HT1080 (cell line): ENCODE data around the gene GOLGA3. TPM values are rescaled to one million over a fixed set of nuclear protein-coding genes. Genes with fewer than 3 reads are reported as not detected.

Source experiments
- DNase-seq: peaks from one replicate; pipeline ENCODE4 v3.0.0-alpha.2; 2015; ENCODE audit warnings: low read depth
- total RNA-seq: library from RNA; depleted of rRNA; stranded (reverse); fragments of >200 nt; shearing (Covaris generic); gene quantifications from 2 replicates; pipeline ENCODE4 v1.2.3, GENCODE V29; 2014

GOLGA3 gene
- total RNA-seq, 1 experiment from 2014 or later = 80.9 TPM

DNA sequence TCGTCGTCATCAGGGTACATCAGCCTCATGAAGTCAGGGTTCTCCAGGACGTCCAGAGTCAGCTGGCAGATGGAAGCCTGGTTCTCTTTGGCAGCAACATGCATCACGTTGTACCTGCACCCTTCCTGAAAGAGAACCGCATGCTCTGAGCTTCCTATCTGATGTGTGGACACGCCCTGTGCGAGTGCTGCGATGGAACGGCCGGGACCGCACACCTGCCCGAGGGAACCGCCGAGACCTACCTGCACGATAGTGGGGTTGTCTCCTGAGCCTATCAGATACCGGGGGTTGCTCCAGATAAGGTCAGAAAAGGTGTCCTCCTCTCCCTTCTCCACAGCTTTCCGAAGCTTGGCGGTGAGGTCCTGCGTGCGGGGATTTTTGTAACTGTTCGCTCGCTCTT lies 80.8 kb downstream of the GOLGA3 start:
- DNase-seq = no peak

DNA sequence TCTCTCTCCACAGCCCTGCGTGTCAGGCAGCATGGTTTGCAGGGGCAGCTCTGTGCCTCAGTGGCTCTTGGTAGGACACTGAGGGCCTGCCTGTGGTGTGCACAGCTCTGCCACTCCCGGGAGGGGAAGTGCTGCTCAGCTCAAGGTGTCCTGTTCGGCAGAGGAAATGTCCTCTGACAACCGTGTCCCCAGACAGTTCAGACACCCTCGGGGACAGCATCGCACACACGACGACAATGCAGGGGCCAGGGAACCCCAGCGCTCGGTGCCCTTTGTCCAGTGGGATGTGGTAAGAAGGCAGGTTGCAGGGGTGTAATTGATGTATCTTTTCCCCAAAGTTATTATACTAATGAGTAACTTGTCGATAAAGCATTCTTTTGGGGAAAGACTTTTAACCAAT lies 81.3 kb downstream of the GOLGA3 start:
- no peak for DNase-seq

GRCh38 chr12:132746613-132747012 lies 82.1 kb downstream of the GOLGA3 start:
- no peak for DNase-seq

GRCh38 chr12:132743831-132744230 lies 84.8 kb downstream of the GOLGA3 start:
- DNase-seq = no peak

DNA sequence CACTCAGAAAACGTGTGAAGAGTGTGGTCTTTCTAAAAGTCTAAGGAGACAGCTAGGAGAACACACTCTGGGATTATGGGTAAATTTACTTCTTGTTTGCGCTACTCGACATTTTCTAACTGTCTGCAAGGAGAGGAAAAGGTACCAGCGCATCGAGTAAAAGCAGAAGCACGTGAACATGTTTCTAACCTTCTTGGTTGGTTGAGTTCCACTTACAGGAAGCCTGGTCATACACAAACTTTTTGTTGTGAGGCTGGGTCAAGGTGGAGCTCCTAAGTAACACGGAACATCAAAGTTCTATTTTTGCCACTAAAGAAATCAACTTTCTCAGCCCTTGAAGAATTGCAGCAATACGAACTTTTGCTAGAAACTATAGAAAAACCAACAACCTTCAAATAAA lies 87.0 kb downstream of the GOLGA3 start:
- DNase-seq = no peak

GRCh38 chr12:132740652-132741051 lies 88.0 kb downstream of the GOLGA3 start:
- DNase-seq = no peak

GRCh38 chr12:132740313-132740646 lies 88.4 kb downstream of the GOLGA3 start:
- no peak for DNase-seq

DNA sequence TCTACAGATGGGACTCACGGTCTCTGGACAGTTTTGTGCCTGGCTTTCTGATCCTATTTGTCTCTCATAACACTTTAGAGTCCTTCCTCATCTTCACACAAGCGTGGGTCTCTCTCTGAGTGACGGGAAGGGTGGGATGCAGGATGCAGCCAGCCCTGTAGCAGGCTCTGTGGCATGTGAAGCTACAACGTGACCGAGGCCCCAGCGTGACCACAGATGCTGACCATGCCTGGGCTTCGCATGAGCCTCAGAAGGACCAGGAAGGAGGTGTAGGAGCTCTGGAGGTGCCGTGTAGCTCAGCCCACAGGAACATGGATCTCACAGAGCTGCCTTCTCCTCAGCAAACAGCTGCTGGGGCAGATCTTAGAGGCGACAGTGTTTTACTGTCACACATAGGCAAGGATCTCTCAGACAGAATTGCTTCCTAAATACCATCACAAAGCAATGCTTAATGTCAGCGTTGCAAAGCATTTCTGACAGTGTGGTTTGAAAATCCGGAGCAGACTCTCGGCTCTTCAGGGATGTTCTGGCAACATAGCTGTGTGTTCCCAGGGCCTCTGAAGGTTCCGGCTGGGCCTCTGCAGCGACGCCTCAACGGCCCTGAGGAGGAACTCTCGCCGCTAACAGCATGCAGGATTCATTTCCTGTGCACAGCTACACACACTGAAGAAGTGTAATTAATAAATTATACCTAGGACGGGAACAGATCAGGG lies 88.9 kb downstream of the GOLGA3 start:
- DNase-seq = no peak

DNA sequence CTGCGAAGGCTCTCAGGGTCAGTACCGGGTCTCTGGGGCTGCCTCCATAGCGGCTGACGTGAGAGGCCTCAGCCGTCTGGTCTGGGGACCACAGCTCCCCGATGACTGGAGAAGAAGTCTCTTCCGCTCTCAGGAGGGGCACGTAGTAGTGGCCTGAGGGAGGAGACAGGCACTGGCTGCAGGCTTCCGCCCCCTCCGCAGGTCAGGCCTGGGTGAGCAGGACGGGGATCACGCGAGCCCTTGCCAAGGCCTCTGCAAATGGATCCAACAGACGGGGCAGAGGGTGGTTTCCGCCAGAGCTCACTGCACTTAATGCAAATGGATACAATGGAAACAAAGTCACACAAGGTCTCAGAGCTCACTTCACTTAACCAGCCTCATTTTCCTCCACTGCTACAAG lies 91.8 kb downstream of the GOLGA3 start:
- DNase-seq = no peak

DNA sequence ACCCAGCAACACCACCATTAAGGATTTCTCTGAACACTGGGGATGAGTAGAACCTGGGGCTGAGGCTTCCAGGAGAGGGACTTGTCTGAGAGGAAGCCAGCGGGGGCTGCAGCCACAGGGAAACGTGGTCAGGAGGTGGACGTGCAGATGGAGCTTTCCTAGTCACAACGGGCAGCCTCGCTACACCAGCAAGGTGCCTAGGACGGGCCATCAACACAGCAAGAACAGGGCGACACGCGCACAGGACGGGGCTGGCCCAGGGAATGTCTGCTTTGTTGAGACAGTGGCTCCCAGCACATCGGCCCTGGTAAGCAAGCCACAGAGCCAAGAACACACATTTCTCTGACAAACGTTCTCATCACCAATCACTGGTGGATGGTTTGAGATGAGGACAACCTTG lies 92.3 kb downstream of the GOLGA3 start:
- no peak for DNase-seq

DNA sequence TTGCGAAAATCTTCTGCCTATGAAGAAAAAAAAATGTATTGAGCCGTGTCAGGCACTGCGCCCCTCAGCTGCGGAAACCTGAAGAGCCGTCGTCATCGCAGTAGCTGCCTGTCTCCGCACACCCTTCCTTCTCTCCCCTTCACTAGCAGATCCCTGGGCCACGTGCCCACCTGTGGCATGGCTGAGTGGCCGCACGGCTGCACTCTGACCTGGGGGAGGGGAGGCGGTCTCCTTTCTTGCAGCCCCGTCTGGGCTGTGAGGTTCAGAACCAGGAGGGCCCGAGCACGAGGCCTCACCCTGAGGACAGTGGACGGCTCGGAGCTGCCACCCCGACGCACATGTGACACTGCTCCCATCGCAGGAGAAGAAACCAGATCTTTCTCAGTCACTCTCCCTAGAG lies 93.2 kb downstream of the GOLGA3 start:
- no peak for DNase-seq

DNA sequence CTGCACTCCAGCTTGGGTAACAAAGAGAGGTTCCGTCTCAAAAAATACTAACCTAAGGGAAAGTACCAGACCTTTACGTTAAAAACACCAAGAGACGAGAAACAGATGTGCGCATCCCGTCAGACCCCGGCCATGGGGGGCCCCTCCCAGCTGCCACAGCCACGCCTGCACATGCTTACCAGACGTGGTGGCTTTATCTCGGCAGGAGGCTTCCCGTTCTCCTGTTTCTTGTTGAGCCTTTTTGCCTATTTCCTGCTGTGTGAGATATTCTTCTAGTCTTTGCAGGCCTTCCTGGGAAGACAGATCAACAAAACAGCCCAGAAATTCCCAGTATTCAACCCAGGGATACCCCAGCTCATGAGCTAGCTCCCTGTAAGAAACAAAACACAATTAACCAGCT lies 94.5 kb downstream of the GOLGA3 start:
- no peak for DNase-seq

DNA sequence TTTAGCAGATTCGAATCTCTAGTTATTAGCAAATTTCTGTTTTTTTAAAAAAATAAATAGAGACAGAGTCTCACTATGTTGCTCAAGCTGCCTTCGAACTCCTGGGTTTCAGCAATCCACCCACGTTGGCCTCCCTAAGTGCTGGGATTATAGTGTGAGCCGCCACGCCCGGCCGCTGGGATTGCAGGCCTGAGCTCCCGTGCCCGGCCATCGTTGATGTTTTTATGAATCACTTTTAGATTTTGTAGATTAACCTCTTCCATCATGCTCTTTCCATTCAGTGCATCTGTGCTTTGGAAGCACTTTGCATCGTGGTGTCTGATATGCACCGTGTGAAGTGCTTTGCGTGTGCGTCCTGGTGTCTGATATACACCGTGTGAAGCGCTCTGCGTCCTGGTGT lies 97.1 kb downstream of the GOLGA3 start:
- DNase-seq = no peak

DNA sequence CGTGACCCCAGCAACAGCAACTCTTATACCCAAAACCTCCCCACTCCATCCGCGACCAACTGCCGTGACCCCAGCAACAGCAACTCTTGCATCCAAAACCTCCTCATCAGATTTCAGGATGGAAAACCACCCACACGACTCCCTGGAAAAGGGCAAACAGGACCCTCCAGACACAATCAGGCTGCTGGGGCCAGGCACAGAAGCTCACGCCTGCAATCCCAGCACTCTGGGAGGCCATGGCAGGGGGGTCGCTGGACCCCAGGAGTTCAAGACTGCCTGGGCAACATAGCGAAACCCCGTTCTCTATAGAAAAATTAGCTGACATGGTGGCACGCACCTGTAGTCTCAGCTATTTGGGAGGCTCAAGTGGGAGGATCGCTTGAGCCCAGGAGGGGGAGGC lies 98.3 kb downstream of the GOLGA3 start:
- no peak for DNase-seq

GRCh38 chr12:132729541-132730320 lies 98.9 kb downstream of the GOLGA3 start:
- peak; percentile 20 for DNase-seq

GRCh38 chr12:132728502-132728901 lies 100.2 kb downstream of the GOLGA3 start:
- DNase-seq = no peak

DNA sequence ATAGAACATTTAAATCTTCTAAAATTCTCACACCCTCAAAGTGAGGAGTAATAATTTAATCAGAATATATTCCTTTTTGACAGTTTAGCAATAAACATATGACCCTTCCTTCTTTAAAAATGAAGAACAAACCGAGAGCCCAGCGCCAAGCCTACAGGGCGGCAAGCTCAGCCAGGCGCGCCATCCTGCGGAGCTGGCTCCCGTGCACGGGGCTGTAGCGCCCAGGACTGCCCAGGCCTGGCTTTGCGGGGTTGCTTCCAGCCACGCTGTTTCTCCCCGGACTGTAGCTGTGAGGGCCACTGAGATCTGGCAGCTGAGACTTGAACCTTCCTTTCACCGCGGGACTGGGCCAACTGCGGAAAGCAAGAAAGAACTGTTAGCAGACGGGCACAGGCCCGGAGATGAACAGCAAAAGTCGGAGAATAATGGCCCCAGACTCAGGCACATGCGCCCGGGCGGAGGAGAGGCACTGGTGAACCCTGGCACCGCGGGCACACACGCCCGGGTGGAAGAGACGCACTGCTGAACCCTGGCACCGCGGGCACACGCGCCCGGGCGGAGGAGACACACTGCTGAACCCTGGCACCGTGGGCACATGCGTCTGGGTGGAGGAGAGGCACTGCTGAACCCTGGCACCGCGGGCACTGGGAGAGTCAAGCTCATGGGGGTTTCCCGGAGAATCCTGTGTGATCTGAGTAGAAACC lies 101.4 kb downstream of the GOLGA3 start:
- no peak for DNase-seq

DNA sequence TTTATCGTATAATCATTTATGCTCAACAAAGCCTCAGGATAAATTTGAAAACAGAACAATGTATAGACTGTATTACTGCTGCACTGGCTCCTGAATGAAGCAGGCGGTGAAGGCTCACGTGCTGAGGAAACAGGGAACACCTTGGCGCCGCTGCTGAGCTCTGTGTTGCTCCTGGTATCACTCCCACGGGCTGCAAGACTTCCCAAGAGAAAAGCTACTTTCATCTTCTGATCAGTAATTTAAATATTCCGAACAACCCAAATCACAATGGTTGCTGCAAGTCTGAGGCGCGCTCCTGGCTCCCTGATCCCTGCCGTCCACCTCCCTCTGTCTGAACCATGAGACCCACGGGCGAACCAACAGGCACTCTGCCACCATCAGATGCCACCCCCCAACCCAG lies 102.3 kb downstream of the GOLGA3 start:
- no peak for DNase-seq

DNA sequence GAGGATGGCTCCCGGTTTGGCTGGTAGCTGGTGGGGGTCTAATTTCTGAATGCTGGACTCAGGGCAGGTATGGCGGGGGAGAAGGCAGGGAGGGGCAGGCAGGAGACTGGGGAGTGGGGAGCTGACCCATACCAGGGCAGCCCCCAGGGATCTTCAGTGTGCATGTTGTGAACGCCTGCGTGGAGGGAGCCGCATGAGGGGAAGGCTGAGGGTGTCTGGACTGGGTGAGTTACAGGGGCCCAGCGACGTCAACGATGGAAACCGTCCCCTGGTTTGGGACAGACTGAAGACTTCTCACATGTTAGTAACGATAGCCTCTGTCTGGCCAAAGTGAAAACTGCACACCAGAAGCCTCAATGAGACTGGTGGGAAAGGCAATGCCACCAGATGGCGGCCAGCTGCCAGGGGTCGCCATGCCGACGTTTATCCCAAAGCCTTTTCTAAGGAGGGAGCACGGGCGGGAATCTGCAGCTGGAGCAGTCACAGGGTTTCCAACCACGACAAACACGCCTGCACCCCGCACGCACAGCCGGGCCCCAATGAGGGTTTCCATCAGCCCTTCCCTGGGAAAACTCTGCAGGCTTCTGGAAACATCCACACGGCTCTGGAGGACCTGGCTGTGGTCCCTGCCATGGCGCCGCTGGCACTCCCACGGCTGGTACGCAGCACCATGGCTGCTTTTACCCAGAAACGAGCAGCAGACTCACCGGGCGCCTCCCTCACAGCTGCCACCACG lies 104.0 kb downstream of the GOLGA3 start:
- no peak for DNase-seq

DNA sequence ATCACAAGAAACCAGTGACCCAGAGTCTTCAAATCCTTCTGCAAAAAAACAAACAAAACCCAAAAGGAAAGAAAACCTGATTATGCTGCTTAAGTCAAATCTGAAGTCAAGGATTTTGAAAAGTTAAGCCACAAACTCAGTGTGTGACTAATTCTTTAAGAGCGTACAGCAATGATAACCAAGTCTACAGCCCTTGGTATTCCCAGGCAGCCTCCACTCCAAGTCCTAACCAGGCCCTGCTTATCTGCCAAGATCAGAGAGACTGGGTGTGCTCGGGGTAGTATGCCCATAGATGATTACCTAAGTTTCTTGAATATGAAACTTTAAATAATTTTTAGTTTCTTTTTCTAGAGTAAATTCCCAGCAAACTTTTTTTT lies 104.9 kb downstream of the GOLGA3 start:
- DNase-seq = no peak

- DNase-seq = no peak
Observed at GRCh38 chr12:132723015-132723763, 105.5 kb downstream of the GOLGA3 start.
